ENCODE results near the gene ANLN.

Gene ANLN

DNA sequence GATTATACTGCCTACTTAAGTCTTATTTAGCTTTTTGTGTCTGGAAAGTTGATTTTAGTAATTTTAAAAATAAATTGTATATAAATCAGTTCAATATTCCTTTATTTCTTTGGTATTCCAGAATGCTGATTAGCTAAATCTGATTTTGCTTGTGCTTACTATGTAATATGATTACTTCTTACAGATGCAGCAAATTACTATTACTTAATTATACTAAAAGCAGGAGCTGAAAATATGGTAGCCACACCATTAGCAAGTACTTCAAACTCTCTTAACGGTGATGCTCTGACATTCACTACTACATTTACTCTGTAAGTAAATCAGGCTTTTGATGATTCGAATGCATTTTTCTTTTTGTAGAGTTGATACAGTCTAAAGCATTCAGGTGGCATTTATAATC lies 34.0 kb downstream of the ANLN start:
- TF ChIP-seq, protein P1, sequence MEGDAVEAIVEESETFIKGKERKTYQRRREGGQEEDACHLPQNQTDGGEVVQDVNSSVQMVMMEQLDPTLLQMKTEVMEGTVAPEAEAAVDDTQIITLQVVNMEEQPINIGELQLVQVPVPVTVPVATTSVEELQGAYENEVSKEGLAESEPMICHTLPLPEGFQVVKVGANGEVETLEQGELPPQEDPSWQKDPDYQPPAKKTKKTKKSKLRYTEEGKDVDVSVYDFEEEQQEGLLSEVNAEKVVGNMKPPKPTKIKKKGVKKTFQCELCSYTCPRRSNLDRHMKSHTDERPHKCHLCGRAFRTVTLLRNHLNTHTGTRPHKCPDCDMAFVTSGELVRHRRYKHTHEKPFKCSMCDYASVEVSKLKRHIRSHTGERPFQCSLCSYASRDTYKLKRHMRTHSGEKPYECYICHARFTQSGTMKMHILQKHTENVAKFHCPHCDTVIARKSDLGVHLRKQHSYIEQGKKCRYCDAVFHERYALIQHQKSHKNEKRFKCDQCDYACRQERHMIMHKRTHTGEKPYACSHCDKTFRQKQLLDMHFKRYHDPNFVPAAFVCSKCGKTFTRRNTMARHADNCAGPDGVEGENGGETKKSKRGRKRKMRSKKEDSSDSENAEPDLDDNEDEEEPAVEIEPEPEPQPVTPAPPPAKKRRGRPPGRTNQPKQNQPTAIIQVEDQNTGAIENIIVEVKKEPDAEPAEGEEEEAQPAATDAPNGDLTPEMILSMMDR (IDR thresholded peaks at IDR 0.05) = no peak

DNA sequence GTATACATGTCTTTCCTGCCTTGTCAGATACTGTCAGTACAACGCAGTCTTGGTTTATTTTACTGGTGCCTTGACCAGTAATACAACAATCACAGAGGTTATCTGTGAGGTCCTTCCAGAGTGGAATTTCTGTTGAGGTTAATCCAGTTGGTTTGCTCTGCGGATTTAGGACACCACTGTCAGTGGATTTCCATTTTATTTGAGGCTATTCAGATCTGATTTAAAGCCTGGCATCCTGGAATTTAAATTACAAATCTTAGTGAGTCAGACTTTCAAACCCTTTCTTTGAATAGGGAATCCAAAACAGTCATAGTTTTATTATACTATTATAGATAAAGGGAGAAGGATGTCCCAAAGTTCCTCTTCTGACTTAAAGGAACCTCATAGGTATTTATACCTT lies 40.5 kb downstream of the ANLN start:
- TF ChIP-seq, protein P1 (IDR thresholded peaks at IDR 0.05) = no peak

DNA sequence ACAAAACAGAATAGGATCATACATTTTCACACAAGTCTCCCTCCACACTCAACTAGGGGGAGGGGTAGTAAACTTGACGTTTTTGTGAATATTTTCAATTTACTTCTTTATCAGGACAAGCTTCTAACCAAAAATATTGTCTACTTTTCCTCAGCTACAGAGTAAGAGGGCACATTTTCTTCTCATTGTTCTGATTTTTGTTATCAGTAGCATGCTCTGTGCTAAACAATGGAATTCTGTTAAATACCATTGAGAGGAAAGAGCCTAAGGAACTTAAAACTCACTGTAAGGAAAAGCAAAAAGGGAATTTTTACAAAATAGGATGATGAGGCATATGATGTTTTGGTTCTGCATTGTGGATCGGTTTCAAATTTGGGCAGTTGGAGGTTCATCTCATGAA lies 41.2 kb downstream of the ANLN start:
- TF ChIP-seq, protein P1 (IDR thresholded peaks at IDR 0.05) = no peak

DNA sequence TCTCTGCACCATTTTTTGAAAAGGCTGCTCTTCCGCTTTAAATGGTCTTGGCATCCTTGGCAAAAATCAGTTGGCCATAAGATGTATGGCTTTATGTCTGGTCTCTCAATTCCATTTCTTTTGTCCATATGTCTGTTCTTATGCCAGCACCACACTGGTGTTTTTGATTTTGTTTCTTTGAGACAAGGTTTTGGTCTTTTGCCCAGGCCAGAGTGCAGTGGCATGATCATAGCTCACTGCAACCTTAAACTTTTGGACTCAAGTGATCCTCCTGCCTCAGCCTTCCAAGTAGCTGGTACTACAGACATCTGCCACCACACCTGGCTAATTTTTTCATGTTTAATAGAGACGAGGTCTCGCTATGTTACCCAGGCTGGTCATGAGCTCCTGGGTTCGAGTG lies 48.5 kb downstream of the ANLN start:
- TF ChIP-seq, protein P1 (IDR thresholded peaks at IDR 0.05) = no peak

DNA sequence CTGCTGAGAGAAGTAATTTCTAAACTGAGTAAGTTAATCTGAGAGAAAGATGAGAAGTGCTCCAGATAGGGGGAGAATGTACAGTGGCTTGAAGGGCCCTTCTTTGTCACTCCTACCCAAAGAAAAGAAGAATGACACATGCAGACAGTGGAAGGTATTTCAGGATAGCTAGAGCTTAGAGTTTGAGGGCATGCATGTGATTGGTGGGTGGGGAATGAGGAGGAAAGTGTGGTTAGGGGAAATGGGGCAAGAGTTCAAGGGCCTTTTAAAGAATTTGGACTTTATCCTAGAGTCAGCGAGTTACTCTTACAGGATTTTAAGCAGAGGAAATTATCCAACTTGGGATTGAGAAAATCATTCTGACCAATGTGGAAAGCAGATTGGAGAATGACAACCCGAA lies 50.0 kb downstream of the ANLN start:
- TF ChIP-seq, protein P1 (IDR thresholded peaks at IDR 0.05) = no peak

DNA sequence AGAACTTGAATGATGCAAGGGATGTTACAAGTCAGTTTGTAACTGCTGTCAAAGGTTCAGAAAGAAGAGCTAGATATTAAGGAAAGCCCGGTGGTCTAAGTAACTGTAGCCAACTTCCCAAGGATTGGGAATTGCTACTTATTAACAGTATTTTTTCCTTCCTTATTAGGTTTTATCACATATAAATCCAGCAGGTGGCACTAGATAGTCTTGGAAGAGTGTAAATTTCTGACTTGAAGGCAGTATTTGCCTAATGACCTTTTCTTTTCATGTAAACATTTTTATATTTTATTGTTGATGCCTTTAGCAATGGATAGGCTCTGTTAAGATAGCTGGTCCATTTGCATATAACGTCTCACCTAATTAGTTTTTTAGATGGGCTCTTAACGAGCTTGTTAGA lies 51.2 kb downstream of the ANLN start:
- TF ChIP-seq, protein P1 (IDR thresholded peaks at IDR 0.05) = peak; percentile 56

- TF ChIP-seq, protein P1 (IDR thresholded peaks at IDR 0.05) = no peak
These were observed 51.8 kb downstream of the ANLN start for GRCh38 chr7:36441344-36442022.

Measured in LNCAP (cell line).